Astrocyte of the hippocampus (primary cell): ENCODE results near the gene NUDT4.

Experiments used
- DNase-seq: peaks from one replicate; pipeline ENCODE4 v3.0.0; 2011; ENCODE audit warnings: low read depth, low spot score

NUDT4 gene

GRCh38 chr12:93377252-93378195, at the start of gene NUDT4:
NUDT4 (plus strand) TSS chr12:93377925; CDS start chr12:93378323, 398 bp downstream.
- peak; percentile 98 for DNase-seq

DNA sequence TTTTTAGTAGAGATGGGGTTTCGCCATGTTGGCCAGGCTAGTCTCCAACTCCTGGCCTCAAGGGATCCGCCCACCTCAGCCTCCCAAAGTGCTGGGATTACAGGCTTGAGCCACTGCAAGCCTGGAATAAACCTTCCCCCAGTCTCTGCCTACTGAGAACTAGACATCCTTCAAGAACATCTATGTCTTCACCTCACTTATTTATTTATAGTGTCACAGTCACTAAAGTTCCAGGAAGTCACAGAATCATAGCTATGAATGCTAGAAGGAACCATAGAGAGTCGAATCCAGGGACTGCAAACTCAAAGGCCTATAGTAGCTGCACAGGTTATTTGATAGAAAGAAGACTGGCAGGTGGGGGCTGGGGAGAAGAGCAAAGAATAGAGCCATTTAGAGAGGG, 44.7 kb upstream of the NUDT4 start:
- DNase-seq = no peak

DNA sequence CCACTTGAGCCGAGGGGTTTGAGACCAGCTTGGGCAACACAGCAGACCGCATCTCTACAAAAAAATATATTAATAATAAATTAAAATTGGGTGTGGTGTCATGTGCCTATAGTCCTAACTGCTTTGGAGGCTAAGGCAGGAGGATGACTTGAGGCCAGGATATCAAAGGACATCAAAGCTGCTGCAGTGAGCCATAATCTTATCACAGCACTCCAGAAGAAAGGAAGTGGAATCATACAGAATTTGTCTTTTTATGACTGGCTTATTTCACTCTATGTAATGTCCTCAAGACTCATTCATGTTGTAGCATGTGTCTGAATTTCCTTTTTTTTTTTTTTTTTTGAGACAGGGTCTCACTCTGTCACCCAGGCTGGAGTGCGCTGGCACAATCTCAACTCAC, 43.9 kb upstream of the NUDT4 start:
- DNase-seq = no peak

DNA sequence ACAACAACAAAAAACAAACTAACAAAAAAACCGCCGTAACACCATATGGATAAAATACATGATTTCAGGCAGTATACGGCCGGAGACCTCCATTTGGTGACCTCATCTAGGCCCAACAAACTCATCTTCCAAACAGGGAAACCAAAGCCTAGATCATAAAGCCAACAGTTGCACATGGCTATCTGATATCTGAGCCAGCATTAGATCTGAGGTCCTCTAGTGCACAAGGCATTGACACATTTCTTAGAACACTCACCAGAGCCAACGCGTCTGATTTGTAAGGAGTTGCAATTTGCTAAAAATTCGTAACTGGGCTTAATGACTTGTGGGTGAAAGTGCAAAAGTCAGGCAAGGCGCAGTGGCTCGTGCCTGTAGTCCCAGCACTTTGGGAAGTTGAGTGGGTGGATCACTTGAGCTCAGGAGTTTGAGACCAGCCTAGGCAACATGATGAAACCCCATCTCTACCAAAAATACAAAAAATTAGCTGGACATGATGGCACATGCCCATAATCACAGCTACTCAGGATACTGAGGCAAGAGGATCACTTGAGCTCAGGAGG, 42.0 kb upstream of the NUDT4 start:
- no peak for DNase-seq

GRCh38 chr12:93336291-93336741, 41.4 kb upstream of the NUDT4 start:
- peak; percentile 33 for DNase-seq

DNA sequence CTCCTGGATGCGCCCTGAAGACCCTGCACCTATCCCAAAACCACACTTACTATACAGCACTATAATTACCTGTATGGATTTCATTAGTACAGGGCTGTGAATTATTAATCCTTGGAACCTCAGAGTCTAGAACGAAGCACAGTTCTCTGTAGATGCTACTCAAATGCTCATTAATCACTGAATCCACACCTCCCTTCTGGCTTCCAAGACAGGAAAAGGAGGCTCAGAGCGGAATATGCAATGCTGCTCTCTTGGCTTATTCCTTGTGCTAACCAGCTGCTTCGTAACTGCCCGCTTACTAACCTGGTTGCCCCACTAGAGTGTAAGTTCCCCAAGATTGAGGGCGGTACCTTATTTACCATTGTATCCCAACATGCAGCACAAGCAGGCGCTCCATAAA, 39.1 kb upstream of the NUDT4 start:
- DNase-seq = no peak

GRCh38 chr12:93339695-93340094, 38.0 kb upstream of the NUDT4 start:
- no peak for DNase-seq

- no peak for DNase-seq
These were observed 36.2 kb upstream of the NUDT4 start for GRCh38 chr12:93341409-93342049.

GRCh38 chr12:93347054-93347785, 30.5 kb upstream of the NUDT4 start:
- no peak for DNase-seq

GRCh38 chr12:93348575-93349435, 28.9 kb upstream of the NUDT4 start:
- no peak for DNase-seq

DNA sequence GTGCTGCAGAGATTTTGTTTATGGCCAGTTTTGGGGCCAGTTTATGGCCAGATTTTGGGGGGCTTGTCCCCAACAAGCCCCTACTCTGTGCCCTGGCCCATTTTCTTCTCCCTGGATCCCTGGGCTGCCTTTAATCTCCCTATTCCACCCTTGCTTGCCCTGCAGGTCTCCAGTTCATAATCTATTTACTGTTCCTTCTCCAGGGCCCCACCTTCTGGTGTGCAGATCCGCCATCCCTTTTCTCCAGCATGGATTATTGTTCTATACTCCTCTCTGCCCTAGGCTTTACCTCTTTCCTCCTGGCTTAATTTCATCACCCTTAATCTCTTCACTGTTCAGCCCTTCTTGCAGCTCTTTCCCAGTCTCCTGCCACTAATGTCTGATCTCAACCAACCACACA, 26.0 kb upstream of the NUDT4 start:
- DNase-seq = no peak

DNA sequence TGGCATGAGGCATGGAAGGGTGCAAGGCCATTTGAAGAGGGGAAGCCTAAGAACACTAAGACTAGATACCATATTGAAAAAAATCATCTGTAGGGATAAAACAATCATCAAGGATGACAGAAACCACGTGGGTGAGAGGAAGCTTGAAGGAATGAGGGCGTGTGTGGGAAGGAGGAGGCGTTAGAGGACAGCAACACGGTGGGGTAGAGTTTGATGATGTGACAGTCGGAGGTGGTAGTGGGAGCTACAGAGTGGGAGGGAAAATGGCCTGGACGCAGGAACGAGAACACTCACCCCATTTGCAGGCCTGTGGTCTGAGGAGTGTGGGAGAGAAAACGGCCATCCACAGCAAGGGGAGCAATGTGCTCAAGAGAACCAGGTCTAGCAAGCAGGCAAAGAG, 25.4 kb upstream of the NUDT4 start:
- no peak for DNase-seq

DNA sequence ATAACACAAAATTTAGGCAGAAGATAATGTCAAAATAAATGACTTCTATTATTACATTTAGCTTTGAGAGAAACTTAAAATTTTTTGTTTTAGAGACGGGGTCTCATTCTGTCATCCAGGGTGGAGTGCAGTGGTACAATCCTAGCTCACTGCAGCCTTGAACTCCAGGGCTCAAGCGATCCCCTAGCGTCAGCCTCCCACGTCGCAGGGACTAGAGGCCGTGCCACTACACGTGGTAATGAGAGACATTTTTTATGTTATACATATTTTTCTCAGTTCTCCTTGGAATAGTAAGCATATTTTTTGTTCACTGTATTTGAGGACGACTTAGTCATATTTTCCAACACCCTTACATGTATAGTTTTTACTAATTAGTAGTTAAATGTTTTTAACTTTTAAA, 21.5 kb upstream of the NUDT4 start:
- DNase-seq = no peak

GRCh38 chr12:93358058-93358457, 19.7 kb upstream of the NUDT4 start:
- DNase-seq = no peak

DNA sequence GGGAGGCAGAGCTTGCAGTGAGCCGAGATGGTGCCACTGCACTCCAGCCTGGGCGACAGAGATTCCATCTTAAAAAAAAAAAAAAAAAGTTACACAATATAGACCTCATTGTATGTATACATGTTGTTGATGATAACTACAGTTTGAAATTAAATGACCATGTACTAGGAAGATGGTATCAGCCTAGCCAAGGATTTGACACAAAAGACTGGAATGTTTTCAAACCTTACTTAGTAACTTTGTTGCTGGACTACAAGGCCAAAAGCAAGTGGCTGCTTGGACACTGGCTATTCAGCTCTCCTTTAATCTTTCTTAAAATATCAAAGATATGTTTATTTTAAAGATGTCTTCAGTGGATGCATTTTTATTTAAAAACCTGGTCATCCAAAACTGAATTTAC, 18.9 kb upstream of the NUDT4 start:
- no peak for DNase-seq

DNA sequence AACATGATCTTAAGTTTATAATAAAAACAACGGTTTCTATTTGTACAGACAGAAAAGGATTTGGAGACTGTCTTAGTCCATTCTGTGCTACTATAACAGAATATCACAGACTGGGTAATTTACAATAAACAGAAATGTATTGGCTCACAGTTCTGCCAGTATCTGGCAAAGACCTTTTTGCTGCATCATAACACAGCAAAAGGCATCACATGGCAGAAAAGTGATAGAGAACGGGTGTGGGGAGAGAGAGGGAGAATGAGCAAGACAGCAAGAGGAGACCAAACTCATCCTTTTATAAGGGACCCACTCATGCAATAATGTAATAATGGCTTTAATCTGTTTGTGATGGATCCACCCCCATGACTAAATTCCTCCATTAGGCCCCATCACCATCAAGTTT, 17.0 kb upstream of the NUDT4 start:
- DNase-seq = no peak

DNA sequence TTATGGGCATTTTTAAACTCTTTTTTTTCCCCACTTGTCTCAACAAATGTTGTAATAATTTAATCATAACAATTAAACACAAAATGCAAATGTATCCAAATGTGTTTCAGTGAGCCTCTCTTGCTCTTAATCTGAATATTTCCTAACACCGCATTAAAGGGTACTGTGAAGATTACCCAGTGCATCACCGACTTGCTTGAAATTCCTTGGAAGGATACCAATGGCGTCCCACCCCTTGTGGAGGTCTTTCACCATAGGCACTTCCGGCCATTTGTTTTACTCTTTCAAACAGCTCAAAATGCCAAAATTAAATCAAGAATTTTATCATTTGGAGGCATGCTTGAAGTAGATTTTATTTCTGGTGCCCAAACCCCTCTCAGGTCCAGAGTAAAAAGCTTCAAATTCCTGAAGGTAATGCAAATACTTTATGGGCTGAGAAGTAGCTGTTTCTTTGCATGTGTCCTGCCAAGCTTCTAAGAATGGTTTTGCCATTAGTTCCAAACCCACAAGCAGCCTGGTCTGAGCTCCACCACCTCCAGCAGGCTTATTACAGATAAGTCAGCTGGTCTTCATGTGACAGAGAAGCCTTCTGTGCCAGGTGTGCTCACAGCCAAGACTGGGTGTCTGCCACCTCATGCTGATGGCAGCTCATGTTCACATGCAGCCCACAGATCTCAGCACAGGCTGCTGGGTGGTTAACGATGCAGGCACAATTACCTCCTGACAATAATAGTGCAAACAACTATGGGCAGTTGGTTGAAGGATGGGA, 16.4 kb upstream of the NUDT4 start:
- peak; percentile 93 for DNase-seq

- DNase-seq = no peak
These were observed 13.9 kb upstream of the NUDT4 start for GRCh38 chr12:93363841-93364297.

GRCh38 chr12:93365616-93366405, 11.9 kb upstream of the NUDT4 start:
- DNase-seq = peak; percentile 19
